AG09309 (cell line): ENCODE data around the gene UROC1.

Experiments
- DNase-seq: peaks from one replicate; pipeline ENCODE4 v3.0.0-alpha.2; 2010; ENCODE audit warnings: low read depth
- H3K4me3 ChIP-seq: 2 replicates; pipeline ENCODE4 v1.5.1; 2011; ENCODE audit warnings: mild to moderate bottlenecking, low read depth, low read length, moderate library complexity; ENCODE audit not compliant: control insufficient read depth
- TF ChIP-seq, protein P1 (sequence below): IDR thresholded peaks from 2 replicates; pipeline ENCODE4 v1.5.1; 2011; ENCODE audit warnings: mild to moderate bottlenecking, low read depth, low read length, inconsistent platforms; ENCODE audit not compliant: insufficient read depth, control insufficient read depth; ENCODE audit errors: missing control alignments

UROC1 gene

DNA sequence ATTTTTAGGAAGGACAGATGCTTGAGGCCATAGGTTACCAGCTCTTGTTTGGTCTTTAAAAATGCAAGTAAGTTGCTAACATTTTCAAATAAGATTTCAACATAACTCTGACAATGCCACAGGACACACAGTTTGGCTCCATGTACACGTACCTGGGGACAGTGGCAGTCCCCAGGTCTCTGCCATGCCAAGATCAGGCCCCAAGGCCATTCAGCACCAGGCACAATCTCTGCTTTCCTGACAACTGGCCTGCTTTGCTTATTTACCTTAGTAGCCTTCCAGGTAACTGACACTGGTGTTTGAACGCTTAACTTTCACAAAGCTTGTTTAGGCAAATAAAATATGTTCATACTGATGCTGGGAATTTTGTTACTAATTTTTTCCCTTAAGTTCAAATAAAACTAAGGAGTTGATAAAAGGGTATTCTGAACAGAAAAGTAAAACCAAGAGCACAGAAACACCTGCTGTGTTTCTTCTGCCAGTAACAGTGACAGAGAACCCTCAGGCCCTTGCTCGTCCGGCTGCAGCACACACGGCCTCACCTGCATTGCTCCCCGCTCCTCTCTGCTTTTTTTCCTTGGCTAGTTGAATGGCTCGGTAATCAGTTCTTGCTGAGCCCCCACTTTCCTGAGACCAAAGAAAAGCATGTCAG, 58.3 kb downstream of the UROC1 start:
- TF ChIP-seq, protein P1, sequence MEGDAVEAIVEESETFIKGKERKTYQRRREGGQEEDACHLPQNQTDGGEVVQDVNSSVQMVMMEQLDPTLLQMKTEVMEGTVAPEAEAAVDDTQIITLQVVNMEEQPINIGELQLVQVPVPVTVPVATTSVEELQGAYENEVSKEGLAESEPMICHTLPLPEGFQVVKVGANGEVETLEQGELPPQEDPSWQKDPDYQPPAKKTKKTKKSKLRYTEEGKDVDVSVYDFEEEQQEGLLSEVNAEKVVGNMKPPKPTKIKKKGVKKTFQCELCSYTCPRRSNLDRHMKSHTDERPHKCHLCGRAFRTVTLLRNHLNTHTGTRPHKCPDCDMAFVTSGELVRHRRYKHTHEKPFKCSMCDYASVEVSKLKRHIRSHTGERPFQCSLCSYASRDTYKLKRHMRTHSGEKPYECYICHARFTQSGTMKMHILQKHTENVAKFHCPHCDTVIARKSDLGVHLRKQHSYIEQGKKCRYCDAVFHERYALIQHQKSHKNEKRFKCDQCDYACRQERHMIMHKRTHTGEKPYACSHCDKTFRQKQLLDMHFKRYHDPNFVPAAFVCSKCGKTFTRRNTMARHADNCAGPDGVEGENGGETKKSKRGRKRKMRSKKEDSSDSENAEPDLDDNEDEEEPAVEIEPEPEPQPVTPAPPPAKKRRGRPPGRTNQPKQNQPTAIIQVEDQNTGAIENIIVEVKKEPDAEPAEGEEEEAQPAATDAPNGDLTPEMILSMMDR = no peak
- DNase-seq = no peak
- H3K4me3 ChIP-seq = no peak overlapping the region

DNA sequence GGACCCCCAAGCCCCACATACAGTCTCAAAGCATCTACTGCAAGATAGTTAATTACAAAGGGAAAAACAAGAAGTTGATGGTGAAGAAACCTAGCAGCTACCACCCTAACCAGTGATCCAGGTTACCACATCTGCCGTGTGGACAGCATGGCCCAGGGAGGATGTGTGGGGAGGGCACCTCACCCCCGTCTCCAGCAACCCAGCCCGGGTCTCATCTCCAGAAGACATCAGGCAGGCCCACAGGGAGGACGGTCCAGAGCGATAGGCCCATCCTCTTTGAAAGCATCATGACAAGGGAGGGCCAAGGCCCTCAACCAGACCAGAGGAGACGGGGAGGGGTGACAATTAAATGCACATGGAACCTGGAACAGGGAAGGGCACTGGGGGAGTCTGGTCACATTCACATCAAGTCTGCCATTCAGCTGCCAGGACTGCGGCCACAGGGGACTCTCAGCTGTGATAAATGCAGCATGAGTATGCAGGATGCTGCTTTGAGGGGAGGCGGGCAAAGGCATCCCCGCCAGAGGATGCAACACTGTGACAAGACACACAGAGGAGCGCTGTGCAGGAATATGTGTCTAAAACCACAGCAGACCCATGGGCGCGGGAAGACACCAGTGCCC, 60.7 kb downstream of the UROC1 start:
- no peak for DNase-seq
- H3K4me3 ChIP-seq = no peak overlapping the region
- TF ChIP-seq, protein P1 = no peak

DNA sequence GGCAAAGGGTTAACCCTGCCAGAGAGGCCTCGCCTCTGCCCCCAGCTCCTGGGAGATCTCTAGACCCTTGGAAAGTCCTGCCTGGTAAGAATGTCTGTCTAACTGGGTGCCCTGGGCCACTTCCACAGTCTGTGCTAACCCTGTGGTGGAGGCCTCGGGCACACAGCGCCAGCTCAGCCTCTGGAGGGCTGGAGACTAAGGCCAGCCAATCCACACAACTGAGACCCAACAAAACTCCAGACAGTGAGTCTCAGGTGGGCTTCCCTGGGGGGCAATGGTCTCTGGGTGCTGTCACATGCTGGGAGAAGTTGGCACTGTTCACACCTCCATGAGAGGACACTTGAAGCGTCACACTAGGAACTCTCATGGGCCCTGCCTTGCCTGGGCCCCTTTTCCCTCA, 61.4 kb downstream of the UROC1 start:
- TF ChIP-seq, protein P1 = no peak
- no peak for DNase-seq
- no peak overlapping the region for H3K4me3 ChIP-seq

DNA sequence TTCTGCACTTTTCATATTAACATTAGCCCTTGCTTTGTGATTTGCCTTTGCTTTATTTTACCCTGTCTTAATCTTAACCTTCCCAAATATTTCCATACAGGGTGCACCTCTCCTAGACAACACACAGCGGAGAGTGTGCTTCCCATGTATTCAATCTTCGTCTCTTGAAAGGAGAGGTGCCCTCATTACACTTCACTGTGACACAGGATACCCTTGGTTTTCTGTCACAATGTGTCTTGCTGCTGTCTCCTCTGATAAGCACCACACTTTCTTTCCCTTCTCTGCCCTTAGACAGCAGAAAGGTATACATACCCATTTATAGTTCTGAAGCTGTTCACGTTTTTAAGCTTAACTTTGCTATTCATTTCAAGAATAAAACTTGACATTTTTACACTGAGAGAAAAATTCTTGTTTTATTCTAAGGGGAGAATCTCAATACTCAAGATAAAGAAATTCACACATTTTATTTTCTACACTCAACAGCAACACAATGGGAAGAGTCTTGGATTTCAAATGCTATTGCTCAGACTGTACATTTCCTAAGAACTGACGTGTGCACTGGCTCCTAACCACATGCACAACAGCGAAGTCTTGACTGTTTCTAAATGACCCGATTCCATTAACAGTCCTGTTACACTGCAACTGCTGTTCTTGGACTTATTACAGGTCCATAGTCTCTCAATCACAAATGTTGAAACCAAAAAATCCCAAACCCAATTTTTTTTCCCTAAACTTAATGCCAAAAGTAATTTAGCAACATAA, 63.0 kb downstream of the UROC1 start:
- no peak overlapping the region for H3K4me3 ChIP-seq
- TF ChIP-seq, protein P1 = no peak
- no peak for DNase-seq

DNA sequence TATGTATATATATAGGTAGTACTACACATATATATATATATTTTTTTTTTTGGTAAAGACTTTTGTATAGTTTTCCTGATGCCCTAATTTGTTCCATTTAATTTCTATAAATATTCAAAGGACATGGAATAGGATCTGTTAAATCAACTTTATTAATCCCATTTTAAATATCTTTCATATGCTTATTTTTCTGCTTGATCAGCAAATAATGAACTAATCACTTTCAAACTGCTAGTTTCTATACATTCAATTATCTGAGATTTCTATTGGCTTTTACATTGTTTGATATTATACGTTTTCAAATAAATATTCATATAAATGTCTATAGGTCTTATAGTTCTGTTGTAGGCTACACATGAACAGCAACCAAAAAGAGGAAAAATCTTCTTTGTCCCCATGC, 63.5 kb downstream of the UROC1 start:
- no peak overlapping the region for H3K4me3 ChIP-seq
- TF ChIP-seq, protein P1 = no peak
- no peak for DNase-seq

DNA sequence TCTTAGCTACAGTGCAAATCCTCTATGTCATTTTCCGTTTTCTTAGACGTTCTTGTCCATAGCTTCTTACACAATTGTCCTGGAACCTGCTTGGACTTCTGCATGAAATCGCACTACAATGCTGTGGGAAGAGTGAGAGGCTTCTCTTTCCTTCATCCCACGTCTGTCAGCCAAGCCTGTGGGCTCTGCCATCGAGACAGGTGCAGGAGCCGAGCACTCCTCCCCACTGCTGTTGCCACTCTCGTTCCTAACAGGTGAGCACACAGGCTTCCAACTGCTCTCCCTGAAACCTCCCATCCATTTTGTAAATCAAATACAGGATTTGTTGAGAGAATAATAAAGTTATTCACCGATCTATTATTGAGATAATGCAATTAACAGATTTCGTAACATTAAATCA, 65.4 kb downstream of the UROC1 start:
- TF ChIP-seq, protein P1 = no peak
- no peak overlapping the region for H3K4me3 ChIP-seq
- no peak for DNase-seq
